KOPT-K1 (cell line): Measurements from ENCODE around the gene GJC2.
"Not testable (repeated sequence)": the region's sequence is repeated elsewhere in the genome, so short reads cannot be mapped to it uniquely, and the experiment has no call there.

Source experiments
- H3K27ac ChIP-seq: fragments of 200-600 bp; sonication (generic); 2 replicates; pipeline ENCODE4 v1.5.1; 2016; ENCODE audit warnings: antibody characterized with exemption, mild to moderate bottlenecking, low read depth, low read length; ENCODE audit not compliant: poor library complexity, severe bottlenecking
- H3K36me3 ChIP-seq: fragments of 200-600 bp; sonication (generic); 2 replicates; pipeline ENCODE4 v1.5.1; 2017; ENCODE audit warnings: antibody characterized with exemption, mild to moderate bottlenecking, low read length, moderate library complexity; ENCODE audit not compliant: insufficient read depth
- H3K9me3 ChIP-seq: fragments of 200-600 bp; sonication (generic); 2 replicates; pipeline ENCODE4 v1.5.1; 2017; ENCODE audit warnings: antibody characterized with exemption, low read length, mild to moderate bottlenecking; ENCODE audit not compliant: insufficient read depth, poor library complexity, severe bottlenecking

Gene GJC2

DNA sequence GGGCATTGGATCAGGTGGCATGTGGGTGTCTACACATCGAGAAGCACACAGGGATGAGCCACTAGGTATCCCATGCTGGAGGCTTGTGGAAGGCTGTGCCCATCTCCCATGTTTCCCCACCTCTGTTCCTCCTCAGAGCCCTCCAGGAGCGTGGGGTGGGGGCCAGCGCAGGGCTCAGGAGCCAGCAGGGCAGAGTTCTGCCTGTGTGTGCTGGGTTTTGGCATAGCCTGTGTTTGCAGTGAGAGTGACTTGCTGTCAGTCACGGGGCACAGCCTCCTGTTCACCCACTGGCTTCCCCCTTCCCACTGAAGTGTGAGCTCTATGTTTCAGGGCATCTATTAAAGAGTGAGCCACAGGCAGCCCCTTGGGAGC, 26.3 kb downstream of the GJC2 start:
- no peaks in the 10 kb centered on the region for H3K9me3 ChIP-seq
- H3K36me3 ChIP-seq: no peaks in the 10 kb centered on the region; the same call in 1 of the 2 replicates
- no peak overlapping the region for H3K27ac ChIP-seq

DNA sequence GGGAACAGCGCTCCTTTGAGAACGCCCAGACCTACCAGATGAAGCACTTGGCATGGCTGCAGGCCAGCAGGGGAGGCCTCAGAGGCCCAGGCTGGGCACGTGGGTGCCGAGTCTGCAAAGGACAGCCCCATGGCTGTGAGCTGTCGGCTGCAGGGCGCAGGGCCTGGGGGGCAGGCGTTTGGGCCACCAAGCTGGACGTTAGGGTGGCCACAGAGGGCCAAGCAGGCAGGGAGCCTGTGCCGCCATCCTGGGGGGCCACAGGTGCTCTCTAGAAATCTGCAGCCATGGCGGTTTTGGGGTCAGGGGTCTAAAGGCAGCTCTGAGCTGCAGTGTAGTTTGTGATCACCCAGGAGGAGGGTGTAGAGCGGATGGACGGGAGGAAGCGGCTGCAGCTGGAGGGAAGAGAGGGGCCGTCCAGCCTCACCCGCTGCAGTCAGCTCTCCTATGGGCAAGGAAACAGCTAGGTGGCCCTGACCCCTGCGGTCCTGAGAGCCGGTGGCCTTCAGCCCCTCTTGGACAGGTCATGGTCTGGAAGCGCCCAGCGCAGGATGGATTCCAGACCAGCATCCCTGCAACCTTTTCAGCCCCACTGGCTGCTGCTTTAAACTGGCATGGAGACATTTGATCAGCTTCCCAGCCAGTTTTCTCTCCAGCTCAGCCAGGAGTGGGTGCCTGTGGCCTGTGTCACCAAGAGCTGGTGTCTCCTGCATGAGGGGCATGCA, 26.9 kb downstream of the GJC2 start:
- Histone ChIP-seq H3K9me3 (no peaks in the 10 kb centered on the region), H3K27ac (no peak overlapping the region), H3K36me3 (no peaks in the 10 kb centered on the region; the same call in 1 of the 2 replicates)

DNA sequence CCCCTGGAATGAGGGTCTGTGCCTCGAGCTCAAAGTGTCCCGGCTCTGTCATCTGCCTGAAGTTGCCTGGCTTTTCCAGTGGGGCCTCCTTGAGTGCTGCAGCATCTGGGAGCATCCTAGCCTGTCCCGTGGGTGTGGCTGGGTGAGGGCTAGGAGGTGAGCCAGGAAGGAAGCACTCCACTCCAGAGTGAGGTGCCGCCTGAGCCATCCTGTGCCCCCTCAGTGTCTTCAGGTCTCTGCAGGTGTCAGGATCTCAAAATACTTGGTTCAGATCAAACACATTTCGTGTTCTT, 27.4 kb downstream of the GJC2 start:
- Histone ChIP-seq H3K9me3 (no peaks in the 10 kb centered on the region), H3K36me3 (no peaks in the 10 kb centered on the region; the same call in 1 of the 2 replicates), H3K27ac (no peak overlapping the region)

DNA sequence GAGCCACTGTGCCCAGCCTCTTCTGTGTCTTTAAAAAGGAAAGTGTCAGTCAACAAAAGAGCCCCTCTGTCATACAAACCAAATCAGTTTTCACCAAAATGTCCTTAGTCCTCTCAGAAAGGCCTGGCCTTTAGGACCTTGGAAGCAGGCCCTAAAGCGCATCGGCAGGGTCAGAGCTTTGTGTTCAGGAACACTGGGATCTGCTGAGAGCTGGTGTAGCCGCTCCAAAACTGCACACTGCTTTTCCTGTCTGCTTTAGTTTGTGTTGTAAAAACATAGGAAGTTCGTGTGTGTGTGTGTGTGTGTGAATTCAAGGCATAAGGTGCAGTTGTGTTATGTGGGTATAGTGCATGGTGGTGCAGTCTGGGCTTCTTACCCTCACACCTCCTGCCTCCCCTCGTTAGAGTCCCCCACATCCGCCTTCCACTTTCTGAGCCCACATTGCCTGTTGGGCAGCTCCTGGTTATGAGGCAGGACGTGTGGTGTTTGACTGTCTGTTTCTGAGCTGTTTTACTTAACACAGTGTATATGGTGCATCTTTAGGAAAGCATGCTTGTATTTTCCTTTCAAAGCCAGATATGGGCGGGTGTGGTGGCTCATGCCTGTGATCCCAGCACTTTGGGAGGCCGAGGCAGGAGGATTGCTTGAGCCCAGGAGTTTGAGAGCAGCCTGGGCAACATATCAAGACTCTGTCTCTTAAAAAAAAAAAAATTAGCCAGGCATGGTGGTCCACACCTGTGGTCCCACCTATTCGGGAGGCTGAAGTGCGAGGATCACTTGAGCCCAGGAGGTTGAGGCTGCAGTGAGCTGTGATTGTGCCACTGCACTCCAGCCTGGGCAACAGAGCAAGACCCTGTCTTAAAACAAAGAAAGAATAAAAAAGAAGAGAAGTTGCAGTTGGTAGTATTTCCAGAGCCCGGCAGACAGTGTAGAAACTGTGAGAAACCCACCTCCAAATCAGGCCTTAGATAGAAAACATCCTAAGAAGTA, 28.3 kb downstream of the GJC2 start:
- Histone ChIP-seq H3K27ac (no peak overlapping the region), H3K36me3 (no peaks in the 10 kb centered on the region; the same call in 1 of the 2 replicates), H3K9me3 (no peaks in the 10 kb centered on the region)

DNA sequence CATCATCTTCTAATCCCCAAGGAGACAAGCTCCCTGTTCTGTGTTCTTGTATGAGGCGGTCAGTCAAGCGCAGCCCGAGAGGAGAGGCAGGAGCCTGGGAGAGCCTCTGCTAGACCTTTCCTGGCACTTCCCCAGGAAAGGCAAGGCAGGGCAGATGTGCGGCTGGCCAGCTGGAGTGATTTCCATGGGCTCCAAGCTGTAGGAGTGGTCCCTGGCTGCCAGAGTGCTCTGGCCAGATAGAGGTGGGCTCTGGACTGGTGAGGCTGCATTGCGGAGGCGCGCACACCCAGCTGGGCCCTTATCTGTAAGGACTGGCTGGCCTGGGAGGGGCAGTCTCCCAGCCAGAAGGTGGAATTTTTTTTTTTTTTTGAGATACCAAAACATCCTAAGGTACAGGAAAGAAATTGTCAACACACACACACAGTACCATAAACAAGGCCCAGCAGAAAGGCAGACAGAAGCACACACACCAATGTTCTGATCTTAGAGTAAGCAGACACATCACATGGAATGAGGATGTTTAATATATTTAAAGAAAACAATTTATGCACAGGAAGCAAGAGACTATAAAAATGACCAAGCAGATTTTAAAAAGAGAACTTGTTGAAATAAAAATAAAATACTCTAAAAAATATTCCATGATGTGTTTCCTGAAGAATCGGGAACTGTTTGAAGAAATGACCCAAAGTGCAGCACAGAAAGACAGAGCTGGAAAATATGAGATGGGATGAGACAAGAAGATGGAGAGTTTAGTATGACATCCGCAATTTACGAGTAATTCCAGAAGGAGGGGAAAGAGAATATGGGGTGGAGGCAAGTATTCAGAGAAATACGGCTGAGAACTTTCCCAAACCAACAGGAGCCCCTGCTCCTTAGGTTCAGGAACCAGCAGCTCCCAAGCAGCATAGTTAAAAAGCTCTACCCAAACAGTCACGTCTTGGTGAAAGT, 29.3 kb downstream of the GJC2 start:
- Histone ChIP-seq H3K27ac (no peak overlapping the region), H3K9me3 (no peaks in the 10 kb centered on the region), H3K36me3 (no peaks in the 10 kb centered on the region; the same call in 1 of the 2 replicates)

DNA sequence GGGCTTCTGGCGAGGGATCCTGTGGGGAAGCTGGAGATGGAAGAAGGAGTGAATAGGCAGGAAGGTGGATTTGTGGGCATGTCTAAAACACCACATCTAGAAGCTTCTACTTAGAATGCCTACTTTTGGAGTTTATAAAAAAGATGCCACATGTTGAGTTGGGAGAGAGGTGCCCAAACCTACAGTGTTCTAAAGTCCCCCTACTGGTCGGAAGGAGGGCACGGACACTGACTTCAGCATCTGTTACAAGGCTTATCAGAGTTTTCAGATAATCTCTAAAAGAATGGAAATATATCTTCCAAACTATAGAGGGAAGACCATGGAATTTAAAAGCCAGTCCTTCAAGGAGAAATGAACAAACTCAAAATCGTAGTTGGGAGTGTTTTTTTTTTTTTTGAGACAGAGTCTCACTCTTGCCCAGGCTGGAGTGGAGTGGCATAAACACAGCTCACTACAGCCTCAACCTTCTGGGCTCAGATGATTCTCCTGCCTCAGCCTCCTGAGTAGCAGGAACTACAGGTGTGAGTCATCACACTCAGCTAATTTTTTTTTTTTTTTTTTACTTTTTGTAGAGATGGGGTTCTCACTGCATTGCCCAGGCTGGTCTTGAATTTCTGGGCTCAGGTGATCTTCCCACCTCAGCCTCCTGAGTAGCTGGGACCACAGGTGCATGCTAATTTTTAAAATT, 30.7 kb downstream of the GJC2 start:
- Histone ChIP-seq H3K36me3 (no peaks in the 10 kb centered on the region; the same call in 1 of the 2 replicates), H3K9me3 (no peaks in the 10 kb centered on the region), H3K27ac (no peak overlapping the region)

DNA sequence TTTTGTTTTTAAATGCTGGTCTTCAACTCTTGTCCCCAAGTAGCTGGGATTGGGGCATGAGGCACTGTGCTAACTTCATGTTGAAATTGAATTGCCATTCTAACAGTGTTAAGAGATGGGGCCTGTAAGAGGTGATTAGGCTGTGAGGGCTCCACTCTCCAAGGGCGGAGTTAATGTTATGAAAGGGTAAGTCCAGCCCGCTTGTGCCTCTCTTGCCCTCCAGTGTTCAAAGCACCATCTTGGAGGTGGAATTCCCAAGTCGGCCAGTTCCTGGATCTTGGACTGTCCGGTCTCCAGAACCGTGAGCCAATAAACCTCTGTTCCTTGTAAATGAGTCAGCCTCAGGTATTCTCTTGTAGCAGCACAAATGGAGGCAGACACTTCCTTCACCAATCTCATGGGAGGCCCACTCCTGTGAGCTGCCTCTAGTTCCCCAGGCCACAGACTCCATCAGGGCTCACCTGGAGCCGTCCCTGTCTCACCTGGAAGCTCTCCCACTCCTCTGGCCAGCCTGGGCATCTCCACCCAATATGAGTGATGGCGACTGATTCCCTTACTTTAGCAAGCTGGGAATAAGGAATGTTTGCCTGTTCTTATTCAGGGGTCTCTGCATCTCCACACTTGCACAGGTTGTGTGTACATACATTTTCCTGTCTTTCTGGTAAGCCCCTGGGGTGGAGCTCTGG, 31.4 kb downstream of the GJC2 start:
- Histone ChIP-seq H3K27ac (no peak overlapping the region), H3K9me3 (no peaks in the 10 kb centered on the region), H3K36me3 (no peaks in the 10 kb centered on the region; the same call in 1 of the 2 replicates)

DNA sequence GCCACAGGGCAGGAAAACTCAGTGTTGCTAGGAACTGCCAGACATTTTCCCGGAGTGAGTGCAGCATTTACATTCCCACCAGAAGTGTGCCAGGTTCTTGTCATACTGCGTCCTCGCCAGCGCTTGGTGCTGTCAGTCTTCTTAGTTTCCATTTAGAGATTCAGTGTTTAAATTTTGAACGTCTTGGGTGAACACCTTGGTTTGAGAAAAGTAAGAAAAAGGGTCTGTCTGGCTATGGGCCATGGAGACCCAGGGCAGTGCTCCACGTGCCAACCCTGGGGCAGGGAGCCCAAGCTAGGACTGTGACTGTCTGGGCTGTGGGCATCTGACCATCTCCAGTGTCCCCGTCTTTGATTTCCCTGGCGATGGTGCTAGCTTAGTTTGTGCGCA, 31.9 kb downstream of the GJC2 start:
- H3K36me3 ChIP-seq: no peaks in the 10 kb centered on the region; the same call in 1 of the 2 replicates
- no peak overlapping the region for H3K27ac ChIP-seq
- H3K9me3 ChIP-seq: no peaks in the 10 kb centered on the region

DNA sequence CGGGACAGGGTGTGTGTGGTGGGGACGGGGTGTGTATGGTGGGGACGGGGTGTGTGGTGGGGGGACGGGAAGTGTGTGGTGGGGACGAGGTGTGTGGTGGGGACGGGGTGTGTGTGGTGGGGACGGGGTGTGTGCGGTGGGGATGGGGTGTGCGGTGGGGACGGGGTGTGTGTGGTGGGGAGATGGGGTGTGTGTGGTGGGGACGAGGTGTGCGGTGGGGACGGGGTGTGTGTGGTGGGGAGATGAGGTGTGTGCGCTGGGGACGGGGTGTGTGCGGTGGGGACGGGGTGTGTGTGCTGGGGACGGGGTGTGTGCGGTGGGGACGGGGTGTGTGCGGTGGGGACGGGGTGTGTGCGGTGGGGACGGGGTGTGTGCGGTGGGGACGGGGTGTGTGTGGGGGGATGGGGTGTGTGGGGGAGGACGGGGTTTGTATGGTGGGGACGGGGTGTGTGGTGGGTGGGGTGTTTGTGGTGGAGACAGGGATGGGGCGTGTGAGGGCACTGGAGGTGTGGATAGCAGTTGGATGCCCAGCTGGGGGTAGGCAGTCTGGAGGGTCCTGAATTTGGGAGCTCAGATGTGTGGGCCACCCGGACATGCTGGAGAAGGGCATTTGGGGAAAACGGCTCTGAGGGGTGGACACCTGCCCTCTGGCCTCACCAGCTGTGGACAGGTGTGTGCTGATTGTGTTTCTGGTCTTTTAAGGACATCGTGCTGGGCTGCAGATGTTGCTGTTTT, 32.7 kb downstream of the GJC2 start:
- Histone ChIP-seq H3K36me3 (no peaks in the 10 kb centered on the region; the same call in 1 of the 2 replicates), H3K9me3 (no peaks in the 10 kb centered on the region), H3K27ac (no peak overlapping the region)

DNA sequence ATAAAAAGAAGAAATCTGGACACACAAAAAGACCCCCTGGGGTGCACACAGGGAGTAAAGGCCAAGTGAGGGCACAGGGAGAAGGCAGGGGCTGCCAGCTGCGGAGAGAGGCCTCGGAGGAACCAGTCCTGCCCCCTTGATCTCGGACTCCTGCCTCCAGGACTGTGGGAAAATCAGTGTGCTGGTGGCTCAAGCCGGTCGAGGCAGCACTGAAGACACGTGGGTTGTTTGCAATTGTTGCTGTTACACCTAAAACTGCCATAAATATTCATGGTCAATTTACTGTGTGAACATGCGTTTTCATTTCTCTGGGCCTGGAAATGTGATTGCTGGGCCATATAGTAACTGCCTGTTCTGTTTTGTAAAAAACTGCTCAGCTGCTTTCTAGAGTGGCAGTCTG, 34.4 kb downstream of the GJC2 start:
- Histone ChIP-seq H3K36me3 (no peaks in the 10 kb centered on the region; the same call in 1 of the 2 replicates), H3K9me3 (no peaks in the 10 kb centered on the region), H3K27ac (no peak overlapping the region)

DNA sequence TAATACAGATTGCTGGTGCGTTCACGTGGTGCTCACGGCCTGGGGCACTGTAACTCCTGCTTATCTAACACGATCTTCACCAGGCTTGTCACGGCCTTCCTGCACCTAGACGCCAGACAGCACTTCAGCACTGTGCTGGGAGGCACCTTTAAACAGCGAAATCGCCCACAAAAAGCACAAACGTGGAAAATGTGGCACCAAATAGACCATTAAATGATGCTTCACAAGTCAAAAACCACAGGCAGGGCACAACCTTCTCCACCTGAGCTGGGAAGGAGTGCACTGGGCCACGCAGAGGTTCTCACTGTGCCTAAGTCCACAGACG, 35.9 kb downstream of the GJC2 start:
- Histone ChIP-seq H3K27ac (no peak overlapping the region), H3K36me3 (no peaks in the 10 kb centered on the region; the same call in 1 of the 2 replicates), H3K9me3 (no peaks in the 10 kb centered on the region)

DNA sequence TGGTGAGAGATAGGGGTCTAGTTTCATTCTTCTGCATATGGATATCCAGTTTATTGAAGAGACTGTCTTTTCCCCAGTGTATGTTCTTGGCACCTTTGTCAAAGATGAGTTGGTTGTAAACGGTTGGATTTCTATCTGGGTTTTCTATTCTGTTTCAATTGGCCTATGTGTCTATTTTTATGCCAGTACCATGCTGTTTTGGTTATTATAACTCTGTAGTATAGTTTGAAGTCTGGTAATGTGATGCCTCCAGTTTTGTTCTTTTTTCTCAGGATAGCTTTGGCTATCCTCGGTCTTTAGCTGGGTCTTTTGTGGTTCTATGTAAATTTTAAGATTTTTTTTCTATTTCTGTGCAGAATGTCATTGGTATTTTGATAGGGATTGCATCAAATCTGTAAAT, 38.5 kb downstream of the GJC2 start:
- not testable (repeated sequence) for H3K9me3 ChIP-seq, H3K36me3 ChIP-seq, H3K27ac ChIP-seq

DNA sequence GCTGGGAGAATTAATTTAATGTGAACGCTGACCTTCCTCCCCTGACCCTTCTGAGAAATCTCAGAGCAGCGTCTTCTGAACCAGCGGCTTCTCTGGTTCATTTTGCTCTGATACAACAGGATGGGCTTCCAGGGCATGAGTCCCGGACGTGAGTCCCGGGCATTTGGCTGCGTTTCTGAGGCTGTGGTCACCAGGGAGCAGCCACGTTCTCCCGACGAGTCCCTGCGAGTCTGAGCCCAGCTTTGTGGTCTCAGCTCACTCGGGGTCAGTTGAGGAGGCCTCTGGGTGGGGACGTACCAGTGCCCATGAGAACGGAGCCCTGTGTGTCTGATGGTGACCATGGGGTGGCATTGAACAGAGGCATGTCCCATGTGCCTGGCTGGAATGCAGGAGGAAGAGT, 40.5 kb downstream of the GJC2 start:
- Histone ChIP-seq H3K36me3 (no peaks in the 10 kb centered on the region), H3K27ac (no peak overlapping the region), H3K9me3 (no peaks in the 10 kb centered on the region)
